ENCODE results near the gene LAMA3. TPM values are rescaled to one million over a fixed set of nuclear protein-coding genes. Genes with fewer than 3 reads are reported as not detected.

Gene LAMA3
- total and polyA plus RNA-seq, 10 of the 15 experiments (the other 5 are each of a cell fraction or from before 2014, with no cell fraction given) = 0.37 to 6.5 (median 5.4) TPM

- TF ChIP-seq PBX3 (IDR thresholded peaks at IDR 0.05; ENCODE audit: insufficient replicate concordance, low read depth, low read length) = no peak
- no peak for TF ChIP-seq STAT1 (conservative IDR thresholded peaks at IDR 0.05)
- no peak for TF ChIP-seq IKZF1 (conservative IDR thresholded peaks at IDR 0.05)
- no peak for TF ChIP-seq IKZF2 (IDR thresholded peaks at IDR 0.05)
- TF ChIP-seq PKNOX1 (IDR thresholded peaks at IDR 0.05) = no peak
- TF ChIP-seq TARDBP (IDR thresholded peaks at IDR 0.05; ENCODE audit: borderline replicate concordance) = no peak
Observed at GRCh38 chr18:23701544-23702064, 12.4 kb downstream of the LAMA3 start (continued).

GRCh38 chr18:23702606-23703005 is 13.4 kb downstream of the LAMA3 start:
- Histone ChIP-seq H3K9ac (ENCODE audit: control insufficient read depth, insufficient read depth, low read length) (no peak overlapping the region), H3K9me3 (replicated peaks; ENCODE audit: control insufficient read depth, insufficient read depth, low read length) (peaks cover 3% of the 10 kb centered on the region; the same call in 1 of the 3 replicates), H3K79me2 (ENCODE audit: control insufficient read depth, insufficient read depth, low read length) (no peaks in the 10 kb centered on the region), H3K36me3 (ENCODE audit: control insufficient read depth in 2 of 2, insufficient read depth in 2 of 2, low read length in 1 of 2) (no peaks in the 10 kb centered on the region), H3K27ac (ENCODE audit: control insufficient read depth, insufficient read depth) (no peak overlapping the region), H3K27me3 (replicated peaks in 1 of 2; ENCODE audit: control insufficient read depth in 2 of 2, insufficient read depth in 2 of 2, low read length in 1 of 2) (no peaks in the 10 kb centered on the region), H4K20me1 (ENCODE audit: control insufficient read depth, insufficient read depth) (no peaks in the 10 kb centered on the region), H3K4me2 (ENCODE audit: control insufficient read depth, insufficient read depth) (no peak overlapping the region), H2AFZ (ENCODE audit: control insufficient read depth, low read depth, low read length) (no peak overlapping the region), H3K4me3 (no peak overlapping the region), H3K4me1 (ENCODE audit: control insufficient read depth, insufficient read depth, low read length) (no peaks in the 10 kb centered on the region)
- ChIA-PET RAD21 (ENCODE audit: unreplicated experiment) (interaction anchor here (0.6 to 7.5 kb wide), 31 partner anchors 8 to 353 kb away, joined by 3 to 148 read pairs (median 4); no protein-coding TSS in a partner anchor), SMC1A (ENCODE audit: uncharacterized antibody, unreplicated experiment) (interaction anchor here (0.6 to 6.9 kb wide), 24 partner anchors 9 to 903 kb away, joined by 3 to 167 read pairs (median 6); no protein-coding TSS in a partner anchor), POLR2A (no interaction called here), CTCF (interaction anchor here (0.6 to 7.1 kb wide), 46 partner anchors 9 to 904 kb away, joined by 3 to 233 read pairs (median 4); no protein-coding TSS in a partner anchor)
- in situ Hi-C loops (cut with MboI) = loop anchor here (5.0 kb wide), 1 partner anchor 75 kb away; no protein-coding TSS in a partner anchor
- BruUV-seq (replicated peaks) = no TSS peak
- intact Hi-C loops (cut with micrococcal nuclease; ENCODE audit: unreplicated experiment) = loop anchor here (1.0 to 5.0 kb wide), 4 partner anchors 80 to 205 kb away; no protein-coding TSS in a partner anchor
- no peak for FAIRE-seq
- no peak for ATAC-seq
- DNase-seq (ENCODE audit: low read depth, low spot score) = no peak
- 13% methylated on average over 4 of the region's 4 CpGs for WGBS (ENCODE audit: insufficient coverage, insufficient replicate concordance, low lambda C conversion rate, missing lambda C conversion rate)
- TF ChIP-seq POLR2AphosphoS5 (IDR thresholded peaks at IDR 0.05; ENCODE audit: low read length) (no peak), NKRF (conservative IDR thresholded peaks at IDR 0.05) (no peak), IRF3 (IDR thresholded peaks at IDR 0.05) (no peak), JUND (IDR thresholded peaks at IDR 0.05; ENCODE audit: low read depth, low read length) (no peak), ZBED1 (IDR thresholded peaks at IDR 0.05; ENCODE audit: borderline replicate concordance) (no peak), REST (IDR thresholded peaks at IDR 0.05; ENCODE audit: low read depth, low read length) (no peak), PAX5 (IDR thresholded peaks at IDR 0.05; ENCODE audit: borderline replicate concordance, low read depth, low read length) (no peak)

Data from GM12878 (cell line).